ENCODE data around the gene GRAMD1A.

Gene GRAMD1A

GRCh38 chr19:35055715-35056179 is 55.6 kb downstream of the GRAMD1A start:
- no peak overlapping the region for H3K4me3 ChIP-seq (ENCODE audit: low read depth, low read length)

GRCh38 chr19:35056513-35057063 is 56.5 kb downstream of the GRAMD1A start:
- H3K4me3 ChIP-seq (ENCODE audit: low read depth, low read length): no peak overlapping the region
- no peak for DNase-seq (ENCODE audit: low read depth)
- no peak for TF ChIP-seq POLR2A (IDR thresholded peaks at IDR 0.05; ENCODE audit: extremely low read depth, insufficient read length)
- no peak for TF ChIP-seq MAX (IDR thresholded peaks at IDR 0.05; ENCODE audit: low read depth, low read length)
- no peak for TF ChIP-seq MYC (IDR thresholded peaks at IDR 0.05; ENCODE audit: low read depth, low read length)
- no peak for TF ChIP-seq CTCF (IDR thresholded peaks at IDR 0.05; ENCODE audit: low read depth, low read length)

More at GRCh38 chr19:35055715-35056179, 55.6 kb downstream of the GRAMD1A start:
- TF ChIP-seq MAX (IDR thresholded peaks at IDR 0.05; ENCODE audit: low read depth, low read length) (no peak), CTCF (IDR thresholded peaks at IDR 0.05; ENCODE audit: low read depth, low read length) (peak; percentile 4)
- DNase-seq (ENCODE audit: low read depth): no peak

GRCh38 chr19:35058370-35058769 is 58.2 kb downstream of the GRAMD1A start:
- H3K4me3 ChIP-seq (ENCODE audit: low read depth, low read length): no peak overlapping the region
- no peak for TF ChIP-seq CTCF (IDR thresholded peaks at IDR 0.05; ENCODE audit: low read depth, low read length)
- TF ChIP-seq MAX (IDR thresholded peaks at IDR 0.05; ENCODE audit: low read depth, low read length): no peak
- no peak for TF ChIP-seq MYC (IDR thresholded peaks at IDR 0.05; ENCODE audit: low read depth, low read length)
- TF ChIP-seq POLR2A (IDR thresholded peaks at IDR 0.05; ENCODE audit: extremely low read depth, insufficient read length): no peak
- DNase-seq (ENCODE audit: low read depth): no peak

- TF ChIP-seq MYC (IDR thresholded peaks at IDR 0.05; ENCODE audit: low read depth, low read length): no peak
- no peak overlapping the region for H3K4me3 ChIP-seq (ENCODE audit: low read depth, low read length)
- no peak for DNase-seq (ENCODE audit: low read depth)
Observed at GRCh38 chr19:35059006-35059798, 59.1 kb downstream of the GRAMD1A start.

- H3K4me3 ChIP-seq (ENCODE audit: low read depth, low read length): no peak overlapping the region
- no peak for TF ChIP-seq MAX (IDR thresholded peaks at IDR 0.05; ENCODE audit: low read depth, low read length)
- no peak for TF ChIP-seq POLR2A (IDR thresholded peaks at IDR 0.05; ENCODE audit: extremely low read depth, insufficient read length)
- no peak for TF ChIP-seq CTCF (IDR thresholded peaks at IDR 0.05; ENCODE audit: low read depth, low read length)
- TF ChIP-seq MYC (IDR thresholded peaks at IDR 0.05; ENCODE audit: low read depth, low read length): no peak
Observed at GRCh38 chr19:35059799-35060091, 59.6 kb downstream of the GRAMD1A start.

GRCh38 chr19:35060160-35060855 is 60.2 kb downstream of the GRAMD1A start:
- DNase-seq (ENCODE audit: low read depth): no peak
- no peak overlapping the region for H3K4me3 ChIP-seq (ENCODE audit: low read depth, low read length)
- TF ChIP-seq CTCF (IDR thresholded peaks at IDR 0.05; ENCODE audit: low read depth, low read length) (no peak), POLR2A (IDR thresholded peaks at IDR 0.05; ENCODE audit: extremely low read depth, insufficient read length) (no peak), MAX (IDR thresholded peaks at IDR 0.05; ENCODE audit: low read depth, low read length) (no peak), MYC (IDR thresholded peaks at IDR 0.05; ENCODE audit: low read depth, low read length) (no peak)

More at GRCh38 chr19:35059799-35060091, 59.6 kb downstream of the GRAMD1A start:
- DNase-seq (ENCODE audit: low read depth): no peak

Measured in NB4 (cell line).